AG04449 (cell line): ENCODE measurements around the gene MEIS3.

ENCODE experiments used
- CTCF ChIA-PET: fragments of 350-600 bp; formaldehyde crosslinking; extraction: SDS; loops from one replicate; lab custom pipeline; 2021; ENCODE audit warnings: antibody characterized with exemption; lab: Yijun Ruan, JAX
- POLR2A ChIA-PET: fragments of 400-600, 350-600 bp; formaldehyde crosslinking; extraction: SDS; loops from one replicate; lab custom pipeline; 2020; ENCODE audit warnings: antibody characterized with exemption, inconsistent platforms; lab: Yijun Ruan, JAX
- DNase-seq: peaks from one replicate; pipeline ENCODE4 v3.0.0-alpha.2; 2010; ENCODE audit warnings: low read depth, low spot score
- H3K4me3 ChIP-seq: 2 replicates; pipeline ENCODE4 v1.5.1; 2011; ENCODE audit warnings: low read depth, mild to moderate bottlenecking, control low read depth, low read length
- TF ChIP-seq, protein P1 (sequence below): IDR thresholded peaks from one replicate; pipeline ENCODE4 v1.5.1; 2011; ENCODE audit warnings: mild to moderate bottlenecking, moderate library complexity, low read length, control low read depth, inconsistent platforms; ENCODE audit not compliant: insufficient read depth; ENCODE audit errors: missing control alignments

The MEIS3 gene

DNA sequence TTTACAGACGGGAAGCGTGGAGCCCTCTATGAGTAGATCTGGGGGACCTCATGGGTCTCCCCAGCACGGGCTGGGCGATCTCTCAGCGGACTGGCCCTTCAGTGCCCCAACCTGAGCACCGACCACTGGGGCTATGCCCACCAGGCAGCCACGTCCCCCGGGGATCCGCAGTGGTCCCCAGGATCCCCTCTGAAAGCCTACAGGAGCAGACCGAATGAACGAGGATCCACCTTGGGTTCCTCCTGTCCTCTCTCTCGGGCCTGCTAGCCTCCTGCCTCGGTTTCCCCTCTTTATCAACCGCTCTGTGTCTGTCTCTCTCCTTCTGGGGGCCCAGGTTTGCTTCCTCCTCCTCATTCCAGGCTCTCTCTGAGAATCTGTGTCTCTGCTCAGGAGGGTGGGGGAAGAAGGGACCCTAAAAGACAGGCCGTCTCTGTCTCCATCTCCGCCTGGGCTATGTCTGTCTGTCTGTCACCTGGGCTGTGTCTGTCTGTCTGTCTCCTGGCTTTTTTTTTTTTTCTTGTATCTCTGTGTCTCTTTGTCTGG, 2.0 kb upstream of the MEIS3 start:
- CTCF ChIA-PET: no interaction called here
- DNase-seq: no peak
- H3K4me3 ChIP-seq: no peak overlapping the region
- POLR2A ChIA-PET: no interaction called here
- TF ChIP-seq, protein P1, sequence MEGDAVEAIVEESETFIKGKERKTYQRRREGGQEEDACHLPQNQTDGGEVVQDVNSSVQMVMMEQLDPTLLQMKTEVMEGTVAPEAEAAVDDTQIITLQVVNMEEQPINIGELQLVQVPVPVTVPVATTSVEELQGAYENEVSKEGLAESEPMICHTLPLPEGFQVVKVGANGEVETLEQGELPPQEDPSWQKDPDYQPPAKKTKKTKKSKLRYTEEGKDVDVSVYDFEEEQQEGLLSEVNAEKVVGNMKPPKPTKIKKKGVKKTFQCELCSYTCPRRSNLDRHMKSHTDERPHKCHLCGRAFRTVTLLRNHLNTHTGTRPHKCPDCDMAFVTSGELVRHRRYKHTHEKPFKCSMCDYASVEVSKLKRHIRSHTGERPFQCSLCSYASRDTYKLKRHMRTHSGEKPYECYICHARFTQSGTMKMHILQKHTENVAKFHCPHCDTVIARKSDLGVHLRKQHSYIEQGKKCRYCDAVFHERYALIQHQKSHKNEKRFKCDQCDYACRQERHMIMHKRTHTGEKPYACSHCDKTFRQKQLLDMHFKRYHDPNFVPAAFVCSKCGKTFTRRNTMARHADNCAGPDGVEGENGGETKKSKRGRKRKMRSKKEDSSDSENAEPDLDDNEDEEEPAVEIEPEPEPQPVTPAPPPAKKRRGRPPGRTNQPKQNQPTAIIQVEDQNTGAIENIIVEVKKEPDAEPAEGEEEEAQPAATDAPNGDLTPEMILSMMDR: no peak

DNA sequence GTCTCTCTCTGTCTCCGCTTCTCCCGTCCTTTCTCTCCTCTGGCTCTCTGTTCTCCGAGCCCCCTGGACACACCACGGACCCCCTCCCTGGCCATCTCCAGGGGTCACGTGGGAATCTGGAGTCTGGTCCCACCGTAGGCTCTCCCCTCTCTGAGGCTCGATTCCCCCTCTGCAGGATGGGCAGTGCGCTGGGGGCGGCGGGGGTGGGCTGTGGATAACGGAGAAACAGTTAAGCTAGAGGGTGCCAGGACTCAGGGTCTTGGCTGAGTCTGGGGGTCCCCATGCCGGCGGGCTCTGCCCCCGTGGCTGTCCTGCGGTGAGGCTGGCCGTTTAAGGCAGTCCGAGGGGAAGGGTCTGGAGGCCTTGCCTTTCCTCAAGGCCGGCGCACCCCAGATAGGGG, 462 bp upstream of the MEIS3 start:
- DNase-seq: no peak
- ChIA-PET CTCF (interaction anchor here (0.9 to 1.8 kb wide), 5 partner anchors 8 to 123 kb away, joined by 3 to 6 read pairs (median 3); no protein-coding TSS in a partner anchor), POLR2A (no interaction called here)
- H3K4me3 ChIP-seq: no peak overlapping the region
- TF ChIP-seq, protein P1: no peak

DNA sequence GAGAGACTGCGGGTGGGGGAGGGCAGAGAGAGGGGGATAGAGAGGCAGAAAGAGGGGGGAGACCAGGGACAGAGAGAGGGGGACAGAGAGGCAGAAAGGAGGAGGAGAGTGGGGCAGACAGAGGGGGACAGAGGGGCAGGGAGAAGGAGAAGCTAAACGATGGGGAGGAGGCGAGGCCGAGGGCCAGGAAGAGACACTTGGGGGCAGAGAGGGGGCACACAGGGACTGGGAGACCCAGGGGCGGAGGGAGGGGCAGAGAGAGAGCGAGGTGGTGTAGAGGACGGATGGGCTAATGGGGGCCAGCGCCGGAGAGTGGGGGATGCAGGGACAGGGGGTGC, 666 bp downstream of the MEIS3 start:
- H3K4me3 ChIP-seq: peak overlapping the region; percentile 67
- DNase-seq: no peak
- ChIA-PET POLR2A (no interaction called here), CTCF (interaction anchor here (0.9 to 1.8 kb wide), 3 partner anchors 18 to 122 kb away, joined by 3 to 6 read pairs (median 3); no protein-coding TSS in a partner anchor)
- TF ChIP-seq, protein P1: no peak

DNA sequence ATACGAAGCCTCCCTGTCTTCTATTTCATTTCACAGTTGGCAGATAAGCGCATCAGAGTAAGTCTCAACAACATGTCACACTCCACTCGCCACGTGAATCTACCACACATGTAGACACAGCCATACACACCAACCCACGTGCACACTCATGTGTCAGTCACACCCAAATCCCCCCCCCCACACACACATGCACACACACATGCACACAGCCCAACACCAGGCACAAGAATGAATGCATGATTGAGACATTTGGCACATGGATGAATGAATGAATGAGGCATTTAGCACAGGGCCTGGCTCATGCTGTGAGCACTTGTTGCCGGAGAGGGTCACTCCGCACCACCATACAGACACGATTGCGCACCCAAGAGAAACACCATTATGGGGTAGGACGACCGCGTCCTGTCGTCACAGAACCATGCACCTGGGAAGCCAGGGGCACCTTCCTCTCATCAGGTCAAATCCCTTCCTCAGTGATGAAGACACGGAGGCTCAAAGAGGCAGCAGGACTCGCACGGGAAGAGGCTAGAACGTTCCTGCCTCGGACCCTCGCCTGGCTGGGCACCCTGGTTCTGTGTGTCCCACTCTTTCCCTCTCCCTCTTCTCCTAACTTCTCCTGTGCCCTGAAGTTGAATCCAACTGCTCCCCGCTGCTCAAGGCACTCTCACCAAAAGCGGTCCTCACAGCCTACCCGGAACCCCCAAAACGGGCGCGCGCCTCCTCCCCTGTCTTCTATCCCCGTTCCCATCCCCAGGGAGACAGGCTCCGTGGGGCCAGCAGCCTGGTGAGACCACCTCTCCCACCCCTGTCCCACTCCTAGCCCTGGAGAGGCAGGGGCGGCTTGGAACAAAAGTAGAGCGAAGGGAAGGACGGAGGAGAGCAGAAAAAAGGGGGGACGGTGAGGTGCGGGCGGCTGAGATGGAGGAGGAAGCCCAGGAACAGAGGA, 1.3 kb downstream of the MEIS3 start:
- no peak for DNase-seq
- CTCF ChIA-PET: interaction anchor here (0.9 to 1.8 kb wide), 4 partner anchors 18 to 27 kb away, joined by 3 to 6 read pairs (median 4); no protein-coding TSS in a partner anchor
- POLR2A ChIA-PET: no interaction called here
- H3K4me3 ChIP-seq: peak overlapping the region; percentile 67
- TF ChIP-seq, protein P1: no peak

DNA sequence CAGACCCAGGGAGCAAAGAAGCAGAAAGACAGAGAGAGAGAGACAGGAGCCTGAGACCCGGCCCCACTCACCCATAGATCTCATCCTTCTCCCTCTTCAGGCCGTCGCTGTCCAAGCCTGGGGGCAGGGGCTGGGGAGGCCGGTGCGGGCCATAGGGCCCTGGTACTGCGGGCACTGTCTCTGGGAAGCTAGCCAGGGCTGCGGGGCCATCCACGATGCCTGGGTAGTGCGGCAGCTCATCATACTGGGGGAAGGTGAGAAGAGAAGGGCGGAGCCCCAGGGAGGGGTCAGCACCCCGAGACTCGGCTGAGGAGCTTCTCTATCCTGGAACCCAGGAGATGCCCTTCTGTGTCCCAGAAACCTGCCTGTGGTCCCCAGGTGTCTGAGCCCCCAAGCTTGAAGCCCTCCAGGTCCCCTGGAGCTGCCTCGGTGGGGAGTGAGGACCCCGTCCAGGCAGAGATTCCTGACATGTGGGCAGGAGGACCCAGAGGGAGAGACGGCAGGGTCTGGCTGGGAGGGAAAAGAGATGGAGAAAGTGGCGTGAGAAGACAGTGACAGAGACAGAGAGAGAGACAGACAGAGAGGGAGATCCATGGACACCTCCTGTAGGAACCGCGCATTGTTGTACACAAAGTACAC, 2.1 kb downstream of the MEIS3 start:
- H3K4me3 ChIP-seq: peak overlapping the region; percentile 67
- CTCF ChIA-PET: interaction anchor here (1.1 to 1.2 kb wide), 2 partner anchors 25 to 26 kb away, joined by 3 to 6 read pairs; no protein-coding TSS in a partner anchor
- POLR2A ChIA-PET: no interaction called here
- no peak for DNase-seq
- TF ChIP-seq, protein P1: no peak

DNA sequence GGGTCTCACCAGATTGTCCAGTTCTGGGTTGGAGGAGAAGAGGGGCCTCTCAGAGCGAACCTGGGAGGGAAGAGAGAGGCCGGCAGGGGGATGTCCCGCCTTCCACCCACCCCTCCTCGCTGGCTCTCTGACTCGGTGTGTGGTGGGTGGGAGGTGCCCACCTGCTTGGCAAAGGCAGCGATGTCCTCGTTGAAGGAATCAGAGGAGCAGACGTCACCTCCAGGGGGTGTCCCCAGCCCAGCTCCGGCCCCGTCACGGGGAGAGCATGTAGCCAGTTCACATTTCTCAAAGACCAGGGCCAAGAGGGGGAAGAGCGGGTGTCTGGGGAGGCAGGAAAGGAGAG, 2.7 kb downstream of the MEIS3 start:
- POLR2A ChIA-PET: no interaction called here
- CTCF ChIA-PET: interaction anchor here (1.1 to 1.6 kb wide), 3 partner anchors 24 to 25 kb away, joined by 3 to 11 read pairs (median 6); no protein-coding TSS in a partner anchor
- DNase-seq: no peak
- TF ChIP-seq, protein P1: no peak
- no peak overlapping the region for H3K4me3 ChIP-seq
